B cell (primary cell): Measurements from ENCODE around the gene MVD. TPM values are rescaled to one million over a fixed set of nuclear protein-coding genes. Genes with fewer than 3 reads are reported as not detected.

Source experiments
- ATAC-seq: fragments of 200-7000 bp; cut with Tn5 transposase; one replicate; pipeline ENCODE4 v1.10.0; 2021; ENCODE audit warnings: low read depth, mild to moderate bottlenecking, moderate number of reproducible peaks, moderate library complexity
- CTCF ChIA-PET: fragments of 350-600 bp; sonication (Branson Sonifier 250); formaldehyde crosslinking; loops from one replicate; lab custom pipeline; 2021; ENCODE audit warnings: antibody characterized with exemption, inconsistent platforms; lab: Charles Lee
- POLR2A ChIA-PET: fragments of 350-600 bp; sonication (Branson Sonifier 250); formaldehyde crosslinking; loops from one replicate; lab custom pipeline; 2021; ENCODE audit warnings: antibody characterized with exemption; lab: Charles Lee
- DNase-seq: peaks from one replicate; pipeline ENCODE4 v3.0.0; 2013
- H2AFZ ChIP-seq: 2 replicates; pipeline ENCODE4 v1.6.1; 2012; ENCODE audit warnings: mild to moderate bottlenecking, low read depth, low read length; ENCODE audit not compliant: insufficient read depth, poor library complexity, severe bottlenecking
- H3K27ac ChIP-seq, 2 donors: 1 replicate in 1 of 2; 2 replicates in 1 of 2; pipeline ENCODE4 v1.5.1; 2012 to 2013; ENCODE audit warnings: low read length in 2 of 2, mild to moderate bottlenecking in 2 of 2, moderate library complexity in 1 of 2
- H3K27me3 ChIP-seq, 4 experiments: fragments of 200-600 bp in 1 of 4; sonication (generic) in 1 of 4; replicated peaks in 1 of 4; 1 replicate in 2 of 4; 2 replicates in 2 of 4; pipeline versions ENCODE4 v1.6.1 to v1.7.0; 2013 to 2016; ENCODE audit warnings: low read length in 3 of 4, mild to moderate bottlenecking in 2 of 4, mixed read lengths in 1 of 4, moderate library complexity in 1 of 4; ENCODE audit not compliant: insufficient read depth in 4 of 4, control insufficient read depth in 3 of 4; ENCODE audit errors: control extremely low read depth in 1 of 4
- H3K36me3 ChIP-seq, 2 experiments: replicated peaks in 1 of 2; 1 replicate in 1 of 2; 2 replicates in 1 of 2; pipeline versions ENCODE4 v1.6.1 to v1.7.1; 2013; ENCODE audit warnings: low read length in 1 of 2; ENCODE audit not compliant: insufficient read depth in 2 of 2, control insufficient read depth in 1 of 2; ENCODE audit errors: control extremely low read depth in 1 of 2, extremely low read depth in 1 of 2
- H3K4me1 ChIP-seq, 2 donors: fragments of 200-600 bp in 1 of 2; sonication (generic) in 1 of 2; 1 replicate in 1 of 2; 2 replicates in 1 of 2; pipeline versions ENCODE4 v1.5.1 to v1.6.1; 2013 to 2017; ENCODE audit warnings: low read length in 2 of 2; ENCODE audit not compliant: control insufficient read depth in 2 of 2, insufficient read depth in 2 of 2
- H3K4me2 ChIP-seq: replicated peaks from 2 replicates; pipeline ENCODE3; 2012; ENCODE audit warnings: mild to moderate bottlenecking, low read depth, low read length; ENCODE audit not compliant: poor library complexity, severe bottlenecking
- H3K4me3 ChIP-seq, 5 experiments: fragments of 200-600 bp in 1 of 5; sonication (generic) in 1 of 5; 1 replicate in 3 of 5; 2 replicates in 2 of 5; pipeline versions ENCODE4 v1.5.1 to v1.7.0; 2011 to 2016; ENCODE audit warnings: low read length in 4 of 5, mild to moderate bottlenecking in 4 of 5, low read depth in 2 of 5, control low read depth in 1 of 5, moderate library complexity in 1 of 5; ENCODE audit not compliant: insufficient read depth in 1 of 5; ENCODE audit errors: control extremely low read depth in 1 of 5, extremely low read depth in 1 of 5
- H3K79me2 ChIP-seq: fragments of 200-600 bp; sonication (generic); one replicate; pipeline ENCODE4 v1.6.0; 2016; ENCODE audit warnings: low read length; ENCODE audit not compliant: control insufficient read depth, insufficient read depth
- H3K9ac ChIP-seq: fragments of 200-600 bp; sonication (generic); 2 replicates; pipeline ENCODE4 v1.6.1; 2017; ENCODE audit warnings: mild to moderate bottlenecking, low read length, moderate library complexity
- H3K9me3 ChIP-seq, 3 donors: one replicate each; pipeline versions ENCODE4 v1.6.1 to v1.7.1; 2013; ENCODE audit warnings: low read length in 2 of 3; ENCODE audit not compliant: control insufficient read depth in 2 of 3, insufficient read depth in 1 of 3; ENCODE audit errors: control extremely low read depth in 1 of 3
- H4K20me1 ChIP-seq: 2 replicates; pipeline ENCODE4 v1.6.0; 2012; ENCODE audit warnings: mild to moderate bottlenecking, low read length; ENCODE audit not compliant: insufficient read depth, control insufficient read depth, poor library complexity, severe bottlenecking
- H3K27ac Mint-ChIP-seq: one replicate; pipeline ENCODE4 v1.8.0; 2021; ENCODE audit warnings: mixed read lengths
- H3K27me3 Mint-ChIP-seq: one replicate; pipeline ENCODE4 v1.8.0; 2021; ENCODE audit warnings: mixed read lengths
- H3K4me1 Mint-ChIP-seq: one replicate; pipeline ENCODE4 v1.8.0; 2021; ENCODE audit warnings: mixed read lengths
- H3K4me3 Mint-ChIP-seq: one replicate; pipeline ENCODE4 v1.8.0; 2021; ENCODE audit warnings: mixed read lengths
- H3K9me3 Mint-ChIP-seq: one replicate; pipeline ENCODE4 v1.8.0; 2022; ENCODE audit warnings: mixed read lengths; ENCODE audit not compliant: insufficient read depth
- EZH2 ChIP-seq: IDR thresholded peaks from 2 replicates; pipeline ENCODE4 v1.6.1; 2012; ENCODE audit warnings: borderline replicate concordance, low read depth, mild to moderate bottlenecking, moderate library complexity, low read length; ENCODE audit not compliant: insufficient read depth, poor library complexity, severe bottlenecking
- WGBS: methylation state at CpG from one replicate; pipeline ENCODE4 v1.1.5; 2013; ENCODE audit warnings: missing lambda C conversion rate; ENCODE audit not compliant: insufficient coverage; 5-methylcytosine and 5-hydroxymethylcytosine counted together
- intact Hi-C: fragments of 100-400 bp; cut with micrococcal nuclease; formaldehyde crosslinking; loops from one replicate; pipeline ENCODE4 v1.10.0; 2022
- polyA plus RNA-seq: library from polyadenylated mRNA; depleted of rRNA; stranded (reverse); fragments of >200 nt; gene quantifications from 2 replicates; pipeline ENCODE4 v1.2.3, GENCODE V29; 2012
- total RNA-seq, 2 donors: library from RNA; stranded (reverse); fragments of 120-200 nt in 1 of 2; gene quantifications; 1 replicate in 1 of 2; 2 replicates in 1 of 2; pipeline versions ENCODE4 v1.2.3 to v1.2.4, GENCODE V29; 2013 to 2022
- TF ChIP-seq, protein P1 (sequence below): fragments of 200-600 bp; IDR thresholded peaks from one replicate; pipeline ENCODE4 v1.8.0; 2022; ENCODE audit warnings: antibody characterized with exemption, mild to moderate bottlenecking

Gene MVD
- total and polyA plus RNA-seq, 2 donors (not counting 1 experiment from before 2014, with no cell fraction given) = 40.9 to 95.4 TPM

- peaks cover 51% of the 10 kb centered on the region for H3K4me1 Mint-ChIP-seq
- peaks cover 49% of the 10 kb centered on the region for H3K79me2 ChIP-seq
- peaks cover 0 to 49% of the 10 kb centered on the region in 2 experiments for H3K36me3 ChIP-seq
- WGBS = 96% methylated on average over 39 of the region's 47 CpGs
- CTCF ChIA-PET = no interaction called here
- no peak overlapping the region for H3K27ac ChIP-seq
- peak overlapping the region; percentile 61 for H3K27ac Mint-ChIP-seq
- peaks cover 23% of the 10 kb centered on the region for H4K20me1 ChIP-seq
- DNase-seq = no peak
- H2AFZ ChIP-seq = no peak overlapping the region
- no peak overlapping the region for H3K9ac ChIP-seq
- no peaks in the 10 kb centered on the region for H3K9me3 ChIP-seq
- no peak for ATAC-seq
- no peaks in the 10 kb centered on the region for H3K27me3 ChIP-seq
- peaks cover 40 to 72% of the 10 kb centered on the region in 2 donors for H3K4me1 ChIP-seq
- peak overlapping the region; percentile 25 for H3K4me2 ChIP-seq
- H3K27me3 Mint-ChIP-seq = no peaks in the 10 kb centered on the region
- intact Hi-C loops = no loop called here
- POLR2A ChIA-PET = no interaction called here
- no peak for TF ChIP-seq EZH2
- TF ChIP-seq, protein P1, sequence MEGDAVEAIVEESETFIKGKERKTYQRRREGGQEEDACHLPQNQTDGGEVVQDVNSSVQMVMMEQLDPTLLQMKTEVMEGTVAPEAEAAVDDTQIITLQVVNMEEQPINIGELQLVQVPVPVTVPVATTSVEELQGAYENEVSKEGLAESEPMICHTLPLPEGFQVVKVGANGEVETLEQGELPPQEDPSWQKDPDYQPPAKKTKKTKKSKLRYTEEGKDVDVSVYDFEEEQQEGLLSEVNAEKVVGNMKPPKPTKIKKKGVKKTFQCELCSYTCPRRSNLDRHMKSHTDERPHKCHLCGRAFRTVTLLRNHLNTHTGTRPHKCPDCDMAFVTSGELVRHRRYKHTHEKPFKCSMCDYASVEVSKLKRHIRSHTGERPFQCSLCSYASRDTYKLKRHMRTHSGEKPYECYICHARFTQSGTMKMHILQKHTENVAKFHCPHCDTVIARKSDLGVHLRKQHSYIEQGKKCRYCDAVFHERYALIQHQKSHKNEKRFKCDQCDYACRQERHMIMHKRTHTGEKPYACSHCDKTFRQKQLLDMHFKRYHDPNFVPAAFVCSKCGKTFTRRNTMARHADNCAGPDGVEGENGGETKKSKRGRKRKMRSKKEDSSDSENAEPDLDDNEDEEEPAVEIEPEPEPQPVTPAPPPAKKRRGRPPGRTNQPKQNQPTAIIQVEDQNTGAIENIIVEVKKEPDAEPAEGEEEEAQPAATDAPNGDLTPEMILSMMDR = no peak
- H3K4me3 Mint-ChIP-seq = no peak overlapping the region
- H3K4me3 ChIP-seq = no peak overlapping the region
- H3K9me3 Mint-ChIP-seq = no peaks in the 10 kb centered on the region
Measured at GRCh38 chr16:88697116-88697830, 34.4 kb upstream of the MVD start.

DNA sequence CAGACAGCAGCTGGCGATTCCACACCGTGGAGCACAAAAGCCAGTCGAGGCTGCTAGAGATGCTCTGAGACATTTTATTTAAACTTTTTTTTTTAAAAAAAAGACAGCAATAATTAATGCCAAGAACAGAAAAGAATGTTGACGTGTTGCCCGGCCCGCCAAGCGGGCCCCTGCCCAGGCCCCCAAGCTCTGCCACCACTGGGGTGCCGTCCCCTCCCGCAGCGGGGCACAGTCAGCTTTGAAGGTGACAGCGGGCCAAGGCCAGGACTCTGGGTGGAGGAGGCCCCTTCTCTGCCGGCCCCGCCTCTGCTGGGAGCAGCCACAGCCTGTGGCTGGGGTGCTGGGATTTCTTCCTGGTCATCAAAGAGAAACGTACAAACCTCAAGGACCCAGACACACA is 33.5 kb upstream of the MVD start:
- peaks cover 23% of the 10 kb centered on the region for H4K20me1 ChIP-seq
- WGBS = 95% methylated on average over 12 of the region's 14 CpGs
- intact Hi-C loops = no loop called here
- Mint-ChIP-seq H3K4me1 (peaks cover 50% of the 10 kb centered on the region), H3K4me3 (no peak overlapping the region), H3K27ac (no peak overlapping the region), H3K9me3 (no peaks in the 10 kb centered on the region), H3K27me3 (no peaks in the 10 kb centered on the region)
- peaks cover 0 to 47% of the 10 kb centered on the region in 2 experiments for H3K36me3 ChIP-seq
- H3K4me2 ChIP-seq = no peak overlapping the region
- H3K9ac ChIP-seq = no peak overlapping the region
- peaks cover 42% of the 10 kb centered on the region for H3K79me2 ChIP-seq
- TF ChIP-seq, protein P1 = no peak
- TF ChIP-seq EZH2 = no peak
- no peak overlapping the region for H3K27ac ChIP-seq
- POLR2A ChIA-PET = no interaction called here
- peaks cover 40 to 72% of the 10 kb centered on the region in 2 donors for H3K4me1 ChIP-seq
- ATAC-seq = no peak
- no peaks in the 10 kb centered on the region for H3K27me3 ChIP-seq
- CTCF ChIA-PET = no interaction called here
- no peak overlapping the region for H3K4me3 ChIP-seq
- H3K9me3 ChIP-seq = no peaks in the 10 kb centered on the region
- H2AFZ ChIP-seq = no peak overlapping the region
- no peak for DNase-seq
